Fibroblast of upper back skin (primary cell): ENCODE measurements around the gene MICALL1.

Experiments
- DNase-seq: peaks from one replicate; pipeline ENCODE4 v3.0.0-alpha.2; 2013

MICALL1 gene

GRCh38 chr22:37905534-37906363 lies at the start of gene MICALL1:
MICALL1 (plus strand) TSS chr22:37906297; CDS start chr22:37906423, 126 bp downstream.
- DNase-seq = peak; percentile 79

- DNase-seq = no peak
Observed at GRCh38 chr22:37860796-37861421, 45.2 kb upstream of the MICALL1 start.

- no peak for DNase-seq
Observed at GRCh38 chr22:37862570-37863325, 43.3 kb upstream of the MICALL1 start.

- no peak for DNase-seq
Observed at GRCh38 chr22:37865510-37865909, 40.6 kb upstream of the MICALL1 start.

GRCh38 chr22:37870273-37870672 lies 35.8 kb upstream of the MICALL1 start:
- peak; percentile 28 for DNase-seq

- DNase-seq = peak; percentile 56
Observed at GRCh38 chr22:37880668-37881440, 25.2 kb upstream of the MICALL1 start.

GRCh38 chr22:37884420-37884819 lies 21.7 kb upstream of the MICALL1 start:
- DNase-seq = peak; percentile 63

- DNase-seq = peak; percentile 96
Observed at GRCh38 chr22:37887584-37888378, 18.3 kb upstream of the MICALL1 start.

- no peak for DNase-seq
Observed at GRCh38 chr22:37891926-37892325, 14.2 kb upstream of the MICALL1 start.

GRCh38 chr22:37892566-37893335 lies 13.3 kb upstream of the MICALL1 start:
- peak; percentile 30 for DNase-seq

- no peak for DNase-seq
Observed at GRCh38 chr22:37893583-37893983, 12.5 kb upstream of the MICALL1 start.

GRCh38 chr22:37894939-37895670 lies 11.0 kb upstream of the MICALL1 start:
- no peak for DNase-seq

- DNase-seq = no peak
Observed at GRCh38 chr22:37896181-37896592, 9.9 kb upstream of the MICALL1 start.

GRCh38 chr22:37896939-37897338 lies 9.2 kb upstream of the MICALL1 start:
- no peak for DNase-seq

- no peak for DNase-seq
Observed at GRCh38 chr22:37897807-37898206, 8.3 kb upstream of the MICALL1 start.

GRCh38 chr22:37898441-37899181 lies 7.5 kb upstream of the MICALL1 start:
- no peak for DNase-seq

GRCh38 chr22:37904572-37905533 lies 1.2 kb upstream of the MICALL1 start:
- peak; percentile 99 for DNase-seq

GRCh38 chr22:37906364-37907008 lies 389 bp downstream of the MICALL1 start:
- DNase-seq = no peak
